SK-N-SH (cell line): ENCODE results near the gene SSRP1. TPM values are rescaled to one million over a fixed set of nuclear protein-coding genes. Genes with fewer than 3 reads are reported as not detected.
"Not testable (repeated sequence)": the region's sequence is repeated elsewhere in the genome, so short reads cannot be mapped to it uniquely, and the experiment has no call there.

Experiments
- CTCF ChIA-PET: fragments of 300-600, 350-600 bp; formaldehyde crosslinking; extraction: SDS; loops from one replicate; lab custom pipeline; 2021; lab: Yijun Ruan, JAX
- POLR2A ChIA-PET: fragments of 350-600 bp; sonication (Branson Sonifier 250); formaldehyde crosslinking; extraction: SDS; loops from one replicate; lab custom pipeline; 2020; ENCODE audit warnings: antibody characterized with exemption, inconsistent platforms; lab: Yijun Ruan, JAX
- DNase-seq: peaks from one replicate; pipeline ENCODE4 v3.0.0; 2012
- H2AFZ ChIP-seq: fragments of 200-600 bp; sonication (generic); 2 replicates; pipeline ENCODE4 v1.8.1; 2016; ENCODE audit warnings: antibody characterized with exemption, mild to moderate bottlenecking, low read depth
- H3F3A ChIP-seq: fragments of 200-600 bp; sonication (generic); replicated peaks from 2 replicates; pipeline ENCODE3; 2016; ENCODE audit warnings: antibody characterized with exemption, mild to moderate bottlenecking; ENCODE audit not compliant: insufficient read depth
- H3K27ac ChIP-seq, 2 experiments: fragments of 200-500 bp in 1 of 2; fragments of 200-600 bp in 1 of 2; sonication (Bioruptor generic) in 1 of 2; sonication (generic), shearing (Covaris generic) in 1 of 2; 2 replicates each; pipeline versions ENCODE4 v1.5.1 to v1.6.1; 2014 to 2016; ENCODE audit warnings: low read depth in 2 of 2, inconsistent platforms in 1 of 2, low read length in 1 of 2, mild to moderate bottlenecking in 1 of 2, mixed read lengths in 1 of 2
- H3K27me3 ChIP-seq: fragments of 200-600 bp; sonication (generic), shearing (Covaris generic); 2 replicates; pipeline ENCODE4 v1.6.1; 2016; ENCODE audit warnings: mixed run types; ENCODE audit not compliant: insufficient read depth
- H3K36me3 ChIP-seq, 2 experiments: fragments of 200-500 bp in 1 of 2; fragments of 200-600 bp in 1 of 2; sonication (Bioruptor generic) in 1 of 2; sonication (generic) in 1 of 2; replicated peaks in 1 of 2; 2 replicates each; pipeline versions ENCODE3 to v1.5.1; 2014 to 2016; ENCODE audit warnings: low read length in 1 of 2, mild to moderate bottlenecking in 1 of 2; ENCODE audit not compliant: insufficient read depth in 2 of 2, control insufficient read depth in 1 of 2
- H3K4me1 ChIP-seq, 2 experiments: fragments of 200-500 bp in 1 of 2; fragments of 200-600 bp in 1 of 2; sonication (Bioruptor generic) in 1 of 2; sonication (generic), shearing (Covaris generic) in 1 of 2; 2 replicates each; pipeline versions ENCODE4 v1.5.1 to v1.6.1; 2014 to 2016; ENCODE audit warnings: low read depth in 1 of 2, low read length in 1 of 2, mixed run types in 1 of 2; ENCODE audit not compliant: insufficient read depth in 2 of 2, control insufficient read depth in 1 of 2
- H3K4me2 ChIP-seq: fragments of 200-600 bp; sonication (generic), shearing (Covaris generic); 2 replicates; pipeline ENCODE4 v1.6.1; 2017; ENCODE audit warnings: mixed run types
- H3K4me3 ChIP-seq, 2 experiments: fragments of 200-500 bp in 1 of 2; fragments of 200-600 bp in 1 of 2; sonication (Bioruptor generic) in 1 of 2; sonication (generic), shearing (Covaris generic) in 1 of 2; 2 replicates each; pipeline versions ENCODE4 v1.5.1 to v1.8.1; 2014 to 2016; ENCODE audit warnings: low read depth in 2 of 2, inconsistent platforms in 1 of 2, low read length in 1 of 2, mild to moderate bottlenecking in 1 of 2, mixed read lengths in 1 of 2, moderate library complexity in 1 of 2
- H3K79me2 ChIP-seq: fragments of 200-600 bp; sonication (generic); 2 replicates; pipeline ENCODE4 v1.8.1; 2017; ENCODE audit warnings: mild to moderate bottlenecking; ENCODE audit not compliant: insufficient read depth
- H3K9ac ChIP-seq: fragments of 200-600 bp; sonication (generic); 2 replicates; pipeline ENCODE4 v1.6.1; 2017; ENCODE audit warnings: mixed run types
- H3K9me2 ChIP-seq: fragments of 200-600 bp; sonication (generic); 2 replicates; pipeline ENCODE4 v1.6.1; 2017; ENCODE audit warnings: mixed run types
- H3K9me3 ChIP-seq: fragments of 200-600 bp; sonication (generic); 2 replicates; pipeline ENCODE4 v1.6.1; 2017; ENCODE audit warnings: mixed run types, mild to moderate bottlenecking, moderate library complexity
- H4K20me1 ChIP-seq: fragments of 200-600 bp; sonication (generic); 2 replicates; pipeline ENCODE4 v1.6.1; 2017; ENCODE audit warnings: mild to moderate bottlenecking, mixed run types; ENCODE audit not compliant: insufficient read depth
- CHD2 ChIP-seq: fragments of 150-350 bp; IDR thresholded peaks from 2 replicates; pipeline ENCODE4 v1.6.1; 2018; ENCODE audit warnings: low read length; ENCODE audit not compliant: partially characterized antibody
- EP300 ChIP-seq, 2 experiments: IDR thresholded peaks; 2 replicates each; pipeline versions ENCODE4 v1.4.0 to v1.6.1; 2012; ENCODE audit warnings: borderline replicate concordance in 1 of 2, low read depth in 1 of 2, low read length in 1 of 2
- EZH2phosphoT487 ChIP-seq: fragments of 200-600 bp; sonication (generic); IDR thresholded peaks from 2 replicates; pipeline ENCODE4 v1.6.1; 2017; ENCODE audit warnings: low read depth, mixed run types, mild to moderate bottlenecking, antibody characterized with exemption, moderate library complexity, borderline replicate concordance
- FOXJ3 ChIP-seq: sonication (generic); formaldehyde crosslinking; IDR thresholded peaks from 2 replicates; pipeline ENCODE4 v1.5.1; 2020; ENCODE audit warnings: mild to moderate bottlenecking, missing genetic modification reagents
- FOXM1 ChIP-seq: IDR thresholded peaks from 2 replicates; pipeline ENCODE4 v1.4.0; 2012; ENCODE audit warnings: low read depth, mild to moderate bottlenecking
- IRF3 ChIP-seq: fragments of 150-350 bp; IDR thresholded peaks from 2 replicates; pipeline ENCODE4 v1.6.1; 2016; ENCODE audit warnings: mild to moderate bottlenecking, low read depth, low read length
- JUND ChIP-seq: IDR thresholded peaks from 2 replicates; pipeline ENCODE4 v1.4.0; 2012
- MAX ChIP-seq: IDR thresholded peaks from 2 replicates; pipeline ENCODE4 v1.4.0; 2012; ENCODE audit warnings: low read depth
- MXI1 ChIP-seq: IDR thresholded peaks from 2 replicates; pipeline ENCODE4 v1.6.1; 2012; ENCODE audit warnings: mild to moderate bottlenecking, low read depth, low read length, improper control_type of control experiment
- NRF1 ChIP-seq: IDR thresholded peaks from 2 replicates; pipeline ENCODE4 v1.6.1; 2012; ENCODE audit warnings: low read depth, mild to moderate bottlenecking, low read length
- PBX3 ChIP-seq: IDR thresholded peaks from 2 replicates; pipeline ENCODE4; 2012
- RAD21 ChIP-seq: IDR thresholded peaks from 2 replicates; pipeline ENCODE4 v1.6.1; 2012; ENCODE audit warnings: mild to moderate bottlenecking, low read length
- RCOR1 ChIP-seq: fragments of 150-350 bp; IDR thresholded peaks from 2 replicates; pipeline ENCODE4 v1.6.1; 2017; ENCODE audit warnings: antibody characterized with exemption, low read length
- REST ChIP-seq: IDR thresholded peaks from 2 replicates; pipeline ENCODE4 v1.6.1; 2012; ENCODE audit warnings: mild to moderate bottlenecking, low read depth, low read length, moderate library complexity
- RXRA ChIP-seq: IDR thresholded peaks from 2 replicates; pipeline ENCODE4 v1.4.0; 2012; ENCODE audit warnings: low read depth, mild to moderate bottlenecking, borderline replicate concordance
- SIN3A ChIP-seq: IDR thresholded peaks from 2 replicates; pipeline ENCODE4 v1.6.1; 2012; ENCODE audit warnings: low read depth, mild to moderate bottlenecking, low read length, moderate library complexity, borderline replicate concordance
- SMC3 ChIP-seq: IDR thresholded peaks from 2 replicates; pipeline ENCODE4 v1.6.1; 2012; ENCODE audit warnings: low read depth, low read length, improper control_type of control experiment
- TCF12 ChIP-seq: IDR thresholded peaks from 2 replicates; pipeline ENCODE4 v1.4.0; 2012
- TEAD4 ChIP-seq: IDR thresholded peaks from 2 replicates; pipeline ENCODE4 v1.4.0; 2012; ENCODE audit warnings: mild to moderate bottlenecking, borderline replicate concordance; ENCODE audit not compliant: insufficient read depth
- YY1 ChIP-seq: IDR thresholded peaks from 2 replicates; pipeline ENCODE4 v1.4.0; 2012; ENCODE audit warnings: low read depth, mild to moderate bottlenecking
- WGBS: methylation state at CpG from one replicate; pipeline ENCODE4 v1.1.6; 2017; ENCODE audit warnings: low lambda C conversion rate; 5-methylcytosine and 5-hydroxymethylcytosine counted together
- polyA plus RNA-seq, 3 experiments: library from polyadenylated mRNA; depleted of rRNA; stranded (reverse); fragments of >200 nt; gene quantifications; 2 replicates each; pipeline ENCODE4 v1.2.3, GENCODE V29; 2012

The SSRP1 gene
- polyA plus RNA-seq, 1 of the 3 experiments (the other 2 are of a cell fraction) = 137 TPM

- CTCF ChIA-PET = interaction anchor here (0.7 to 1.3 kb wide), 4 partner anchors 10 to 497 kb away, joined by 3 to 5 read pairs (median 4); no protein-coding TSS in a partner anchor
Observed at GRCh38 chr11:57338142-57338541, 2.5 kb upstream of the SSRP1 start, which contains the start of gene P2RX3. Gene P2RX3 (plus strand): TSS chr11:57338352. CDS start chr11:57338551, 199 bp downstream.

GRCh38 chr11:57336856-57337255 lies 1.2 kb upstream of the SSRP1 start:
- H4K20me1 ChIP-seq, H3K9ac ChIP-seq, DNase-seq, POLR2A ChIA-PET, H3K27ac ChIP-seq, H3F3A ChIP-seq, H3K9me2 ChIP-seq, H3K4me2 ChIP-seq, H3K27me3 ChIP-seq, H2AFZ ChIP-seq, H3K9me3 ChIP-seq, H3K4me3 ChIP-seq: not testable (repeated sequence)
- Histone ChIP-seq H3K4me1 (peaks cover 7 to 15% of the 10 kb centered on the region in 2 experiments; a peak in 3 of 4 replicates), H3K36me3 (peaks cover 13 to 16% of the 10 kb centered on the region in 2 experiments), H3K79me2 (peaks cover 39% of the 10 kb centered on the region)
- 93% methylated on average over 6 of the region's 6 CpGs for whole genome bisulfite sequencing
- CTCF ChIA-PET = interaction anchor here (0.8 to 1.9 kb wide), 4 partner anchors 9 to 20 kb away, joined by 3 to 6 read pairs (median 4); no protein-coding TSS in a partner anchor

More at GRCh38 chr11:57338142-57338541, 2.5 kb upstream of the SSRP1 start, which contains the start of gene P2RX3:
- Histone ChIP-seq H3K9ac (no peak within 1 kb of the TSS), H4K20me1 (no peaks in the 10 kb centered on the region), H3K9me2 (no peaks in the 10 kb centered on the region), H3K4me2 (no peak within 1 kb of the TSS), H3K9me3 (no peaks in the 10 kb centered on the region), H3K4me3 (no peak within 1 kb of the TSS), H3F3A (no peaks in the 10 kb centered on the region), H3K27me3 (no peaks in the 10 kb centered on the region), H3K36me3 (peaks cover 3 to 5% of the 10 kb centered on the region in 2 experiments), H2AFZ (no peak within 1 kb of the TSS)
- 62% methylated on average over 4 of the region's 4 CpGs for WGBS
- POLR2A ChIA-PET = no interaction called here
- DNase-seq = no peak
- no peak for TF ChIP-seq SMC3
- no peak for TF ChIP-seq IRF3
- no peak for TF ChIP-seq FOXJ3 (CRISPR knock-in tag)
- TF ChIP-seq MXI1 = no peak
- TF ChIP-seq TEAD4 = no peak
- no peak for TF ChIP-seq NRF1
- no peak for TF ChIP-seq SIN3A
- TF ChIP-seq YY1 = no peak
- no peak for TF ChIP-seq RXRA
- no peak for TF ChIP-seq EP300 (IDR thresholded peaks at IDR 0.05; ENCODE audit: borderline replicate concordance in 1 of 2, low read depth in 1 of 2, low read length in 1 of 2)
- no peak for TF ChIP-seq EZH2phosphoT487
- no peak for TF ChIP-seq TCF12
- no peak for TF ChIP-seq FOXM1
- no peak for TF ChIP-seq PBX3
- TF ChIP-seq MAX = no peak
- TF ChIP-seq CHD2 = no peak
- TF ChIP-seq RAD21 = no peak
- TF ChIP-seq REST = no peak
- no peak for TF ChIP-seq JUND
- TF ChIP-seq RCOR1 = no peak
- TF ChIP-seq, all 33 proteins: peak for 0
- Histone ChIP-seq H3K27ac (no peak within 1 kb of the TSS), H3K79me2 (peaks cover 28% of the 10 kb centered on the region), H3K4me1 (peaks cover 7 to 15% of the 10 kb centered on the region in 2 experiments; a peak in 3 of 4 replicates)
